Measurements from ENCODE around the gene NTSR2. TPM values are rescaled to one million over a fixed set of nuclear protein-coding genes. Genes with fewer than 3 reads are reported as not detected.
A peak's percentile ranks its signal among the peaks of the same experiment; 100 is the strongest.

The NTSR2 gene
- total RNA-seq, 1 donor from 2014 or later, result not detected

DNA sequence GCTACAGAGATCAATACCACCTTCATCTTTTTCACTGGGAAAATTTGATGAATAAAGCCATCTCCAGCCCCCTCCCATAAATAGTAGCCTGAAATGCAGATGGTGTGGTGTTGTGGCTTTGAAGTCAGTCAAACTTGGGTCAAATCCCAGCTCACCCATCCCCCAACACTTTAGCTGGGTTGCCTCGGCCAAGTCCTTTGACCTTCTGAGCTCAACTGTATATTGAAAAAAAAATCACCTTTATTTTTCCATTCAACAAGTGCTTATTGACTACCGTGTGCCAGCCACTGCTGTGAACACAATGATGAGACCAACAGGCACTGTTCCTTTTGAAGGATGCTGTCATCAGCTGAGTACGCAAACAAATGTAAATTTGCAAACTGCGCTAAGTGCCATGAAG is 35.1 kb upstream of the NTSR2 start:
- Histone ChIP-seq H3K36me3 (ENCODE audit: control insufficient read depth, insufficient read depth, low read length) (no peaks in the 10 kb centered on the region), H3K4me3 (ENCODE audit: low read depth, low read length) (no peak overlapping the region), H3K27me3 (ENCODE audit: control insufficient read depth, insufficient read depth, low read length) (no peaks in the 10 kb centered on the region)
- FAIRE-seq, result no peak
- TF ChIP-seq, protein P1, sequence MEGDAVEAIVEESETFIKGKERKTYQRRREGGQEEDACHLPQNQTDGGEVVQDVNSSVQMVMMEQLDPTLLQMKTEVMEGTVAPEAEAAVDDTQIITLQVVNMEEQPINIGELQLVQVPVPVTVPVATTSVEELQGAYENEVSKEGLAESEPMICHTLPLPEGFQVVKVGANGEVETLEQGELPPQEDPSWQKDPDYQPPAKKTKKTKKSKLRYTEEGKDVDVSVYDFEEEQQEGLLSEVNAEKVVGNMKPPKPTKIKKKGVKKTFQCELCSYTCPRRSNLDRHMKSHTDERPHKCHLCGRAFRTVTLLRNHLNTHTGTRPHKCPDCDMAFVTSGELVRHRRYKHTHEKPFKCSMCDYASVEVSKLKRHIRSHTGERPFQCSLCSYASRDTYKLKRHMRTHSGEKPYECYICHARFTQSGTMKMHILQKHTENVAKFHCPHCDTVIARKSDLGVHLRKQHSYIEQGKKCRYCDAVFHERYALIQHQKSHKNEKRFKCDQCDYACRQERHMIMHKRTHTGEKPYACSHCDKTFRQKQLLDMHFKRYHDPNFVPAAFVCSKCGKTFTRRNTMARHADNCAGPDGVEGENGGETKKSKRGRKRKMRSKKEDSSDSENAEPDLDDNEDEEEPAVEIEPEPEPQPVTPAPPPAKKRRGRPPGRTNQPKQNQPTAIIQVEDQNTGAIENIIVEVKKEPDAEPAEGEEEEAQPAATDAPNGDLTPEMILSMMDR (IDR thresholded peaks at IDR 0.05; ENCODE audit: insufficient read depth, low read length, severe bottlenecking), result no peak
- no peak for DNase-seq (ENCODE audit: low read depth)

DNA sequence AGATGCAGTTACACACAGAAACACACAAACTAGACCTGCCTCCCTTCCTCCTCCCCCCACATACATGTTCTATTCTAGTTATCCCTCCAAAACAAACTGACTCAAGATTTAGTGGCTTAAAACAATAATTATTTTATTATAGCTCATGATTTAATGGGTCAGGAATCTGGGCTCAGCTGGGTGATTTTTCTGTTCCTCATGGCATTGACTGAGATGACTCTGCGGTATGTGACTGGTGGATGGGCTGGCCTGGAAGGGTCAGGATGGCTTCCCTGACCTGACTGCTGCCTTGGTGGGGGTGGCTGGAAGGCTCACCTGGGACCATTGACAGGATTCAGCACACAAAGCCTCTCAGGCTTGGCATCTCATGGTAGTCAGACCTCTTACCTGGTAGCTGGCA is 33.7 kb upstream of the NTSR2 start:
- FAIRE-seq, result no peak

DNA sequence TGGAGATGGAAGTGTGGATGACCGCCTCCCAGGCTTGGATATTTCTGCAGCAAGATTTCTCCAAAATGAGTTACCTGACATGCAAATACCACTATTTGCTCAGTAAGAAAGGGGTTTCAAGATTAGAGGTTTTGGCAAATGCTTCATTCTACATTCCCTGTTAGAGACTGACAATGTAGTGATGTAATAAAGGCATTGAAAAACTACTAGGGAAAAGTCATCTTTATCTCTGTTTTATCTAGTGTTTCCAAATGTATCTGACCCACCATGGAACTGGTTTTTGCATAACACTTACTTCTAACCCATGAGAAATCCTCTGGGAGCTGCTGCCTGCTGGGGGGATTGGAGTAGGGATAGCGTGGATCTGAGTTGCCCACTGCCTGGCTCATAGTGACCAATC is 33.0 kb upstream of the NTSR2 start:
- no peak for FAIRE-seq
- no peaks in the 10 kb centered on the region for H3K27me3 ChIP-seq (ENCODE audit: control insufficient read depth, insufficient read depth, low read length)
- TF ChIP-seq, protein P1 (IDR thresholded peaks at IDR 0.05; ENCODE audit: insufficient read depth, low read length, severe bottlenecking), result no peak
- H3K4me3 ChIP-seq (ENCODE audit: low read depth, low read length), result no peak overlapping the region
- DNase-seq (ENCODE audit: low read depth), result no peak
- no peaks in the 10 kb centered on the region for H3K36me3 ChIP-seq (ENCODE audit: control insufficient read depth, insufficient read depth, low read length)

More for the DNA sequence above, 33.7 kb upstream of the NTSR2 start:
- no peak overlapping the region for H3K4me3 ChIP-seq (ENCODE audit: low read depth, low read length)
- no peaks in the 10 kb centered on the region for H3K36me3 ChIP-seq (ENCODE audit: control insufficient read depth, insufficient read depth, low read length)
- no peaks in the 10 kb centered on the region for H3K27me3 ChIP-seq (ENCODE audit: control insufficient read depth, insufficient read depth, low read length)
- peak; percentile 48 for DNase-seq (ENCODE audit: low read depth)
- TF ChIP-seq, protein P1 (IDR thresholded peaks at IDR 0.05; ENCODE audit: insufficient read depth, low read length, severe bottlenecking), result no peak

GRCh38 chr2:11701751-11702301 is 31.8 kb upstream of the NTSR2 start:
- TF ChIP-seq, protein P1 (IDR thresholded peaks at IDR 0.05; ENCODE audit: insufficient read depth, low read length, severe bottlenecking), result no peak
- peak; percentile 40 for FAIRE-seq
- no peak overlapping the region for H3K4me3 ChIP-seq (ENCODE audit: low read depth, low read length)
- DNase-seq (ENCODE audit: low read depth), result no peak
- H3K27me3 ChIP-seq (ENCODE audit: control insufficient read depth, insufficient read depth, low read length), result no peaks in the 10 kb centered on the region
- no peaks in the 10 kb centered on the region for H3K36me3 ChIP-seq (ENCODE audit: control insufficient read depth, insufficient read depth, low read length)

GRCh38 chr2:11701206-11701605 is 31.2 kb upstream of the NTSR2 start:
- peak; percentile 58 for DNase-seq (ENCODE audit: low read depth)
- no peaks in the 10 kb centered on the region for H3K27me3 ChIP-seq (ENCODE audit: control insufficient read depth, insufficient read depth, low read length)
- no peak overlapping the region for H3K4me3 ChIP-seq (ENCODE audit: low read depth, low read length)
- no peaks in the 10 kb centered on the region for H3K36me3 ChIP-seq (ENCODE audit: control insufficient read depth, insufficient read depth, low read length)
- no peak for FAIRE-seq
- TF ChIP-seq, protein P1 (IDR thresholded peaks at IDR 0.05; ENCODE audit: insufficient read depth, low read length, severe bottlenecking), result no peak
